DMS 273 treated with DMSO at 0.1 percent for 48 hours (cell line): ENCODE measurements around the gene SBF2.
"Not testable (repeated sequence)": the region's sequence is repeated elsewhere in the genome, so short reads cannot be mapped to it uniquely, and the experiment has no call there.

Experiments used
- DNase-seq: peaks from one replicate; lab custom pipeline; 2025; lab: John Stamatoyannopoulos, UW

SBF2 gene

DNA sequence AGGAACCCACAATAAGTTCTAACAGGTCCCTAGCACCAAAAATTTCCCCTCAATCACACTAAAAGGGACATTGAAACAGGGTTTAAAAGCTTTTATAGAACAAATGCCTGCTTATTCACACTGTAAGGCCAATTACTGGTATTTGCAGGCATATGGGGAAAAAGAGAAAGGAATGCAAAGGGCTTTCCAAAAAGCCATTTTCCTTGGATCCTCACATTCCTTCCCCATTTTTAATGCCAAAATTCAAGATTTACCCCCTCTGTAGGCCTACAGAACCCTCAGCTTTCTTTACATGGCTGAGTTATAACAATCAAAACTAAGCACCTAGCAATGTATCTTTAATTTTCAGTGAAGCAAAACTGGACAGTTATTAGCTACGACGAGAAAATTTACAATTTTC is 102.0 kb downstream of the SBF2 start:
- DNase-seq, result no peak

- DNase-seq, result no peak
Measured at GRCh38 chr11:10181811-10182210, 112.2 kb downstream of the SBF2 start.

- no peak for DNase-seq
Measured at GRCh38 chr11:10164621-10165020, 129.4 kb downstream of the SBF2 start.

GRCh38 chr11:10162222-10162621 is 131.8 kb downstream of the SBF2 start:
- DNase-seq, result no peak

DNA sequence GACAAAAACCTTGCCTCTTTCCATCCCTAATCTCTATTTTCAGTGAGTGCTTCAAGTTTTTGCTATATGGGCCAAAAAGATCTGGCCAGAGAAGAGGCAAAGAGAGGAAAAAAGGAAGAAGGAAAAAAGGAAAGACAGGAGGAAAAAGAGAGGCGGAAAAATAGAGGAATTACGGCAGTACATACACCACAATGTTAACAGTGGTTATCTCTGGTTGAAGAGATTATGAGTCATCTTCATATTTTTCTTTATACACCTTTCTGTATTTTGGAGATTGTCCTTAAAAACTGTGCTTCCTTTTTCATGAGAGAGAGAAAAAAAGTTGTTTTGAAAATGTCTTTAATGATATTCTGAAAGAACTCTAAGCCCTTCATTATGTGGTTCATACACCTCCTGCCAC is 133.7 kb downstream of the SBF2 start:
- DNase-seq, result no peak

DNA sequence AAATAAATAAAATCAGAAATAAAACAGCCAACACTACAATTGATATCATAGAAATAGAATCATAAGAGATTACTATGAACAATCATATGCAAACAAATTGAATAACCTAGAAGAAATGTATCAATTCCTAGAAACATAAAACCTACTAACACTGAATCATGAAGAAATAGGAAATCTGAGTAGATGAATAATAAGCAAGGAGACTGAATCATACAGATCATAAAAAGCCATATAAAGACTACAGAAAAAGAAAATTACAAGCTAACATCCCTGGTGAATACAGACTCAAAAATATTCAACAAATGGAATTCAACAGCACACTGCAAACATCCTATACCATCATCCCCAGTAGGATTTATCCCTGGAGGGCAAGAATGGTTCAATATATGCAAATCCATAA is 135.6 kb downstream of the SBF2 start:
- DNase-seq, result no peak

DNA sequence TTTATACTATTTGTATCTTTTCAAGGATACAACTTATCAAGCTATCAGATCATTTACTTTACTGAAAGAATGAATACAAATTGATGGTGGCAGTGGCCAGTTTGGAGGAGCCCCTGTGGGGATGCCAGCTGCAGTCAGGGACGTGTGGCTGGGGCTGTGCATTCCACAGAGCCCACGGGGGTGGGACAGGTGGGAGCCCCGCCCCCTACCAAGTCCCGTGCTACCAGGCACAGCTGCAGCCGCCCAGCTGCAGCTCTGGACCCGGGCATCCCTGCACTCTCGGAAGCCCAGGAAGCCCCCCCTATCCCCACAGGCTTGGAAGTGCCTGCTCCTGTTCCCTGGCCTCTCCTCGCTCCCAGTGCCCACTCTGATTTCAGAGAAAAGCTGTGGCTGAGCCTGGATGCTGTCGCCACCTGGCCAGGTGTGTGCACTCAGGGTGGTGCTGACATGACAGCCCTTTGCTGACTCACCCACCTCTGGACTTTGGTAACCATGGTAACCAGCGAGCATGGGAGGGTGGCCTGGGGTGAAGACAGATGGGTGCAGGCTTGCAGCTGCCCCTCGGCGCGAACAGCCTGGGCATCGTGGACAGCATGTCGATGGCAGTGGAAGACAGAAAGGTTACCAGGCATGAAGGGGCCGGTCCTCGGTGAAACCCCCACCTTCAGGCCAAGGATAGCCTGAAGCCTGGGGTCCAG is 138.1 kb downstream of the SBF2 start:
- no peak for DNase-seq

GRCh38 chr11:10150800-10151199 is 143.2 kb downstream of the SBF2 start:
- no peak for DNase-seq

- no peak for DNase-seq
Measured at GRCh38 chr11:10149553-10149952, 144.5 kb downstream of the SBF2 start.

GRCh38 chr11:10147195-10147594 is 146.8 kb downstream of the SBF2 start:
- no peak for DNase-seq

- no peak for DNase-seq
Measured at GRCh38 chr11:10144954-10145353, 149.1 kb downstream of the SBF2 start.

GRCh38 chr11:10139656-10140055 is 154.4 kb downstream of the SBF2 start:
- no peak for DNase-seq

DNA sequence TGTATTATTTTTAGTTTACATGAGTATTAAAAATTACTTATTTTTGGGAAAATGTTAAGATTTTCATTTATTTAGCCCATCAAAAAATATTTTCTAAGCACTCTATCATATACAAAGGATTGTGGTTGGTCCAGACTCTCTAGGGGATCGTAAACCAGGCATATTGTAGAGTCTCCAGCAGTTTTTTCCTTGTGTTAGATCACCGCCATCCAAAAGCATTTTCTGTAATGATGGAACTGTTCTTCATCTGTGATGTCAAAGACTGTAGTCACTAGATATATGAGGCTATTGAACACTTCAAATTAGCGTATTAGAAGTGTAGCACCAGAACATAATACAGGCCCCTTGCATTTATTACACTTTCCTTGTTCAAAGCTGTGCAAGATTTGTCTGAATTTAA is 154.9 kb downstream of the SBF2 start:
- DNase-seq, result no peak

DNA sequence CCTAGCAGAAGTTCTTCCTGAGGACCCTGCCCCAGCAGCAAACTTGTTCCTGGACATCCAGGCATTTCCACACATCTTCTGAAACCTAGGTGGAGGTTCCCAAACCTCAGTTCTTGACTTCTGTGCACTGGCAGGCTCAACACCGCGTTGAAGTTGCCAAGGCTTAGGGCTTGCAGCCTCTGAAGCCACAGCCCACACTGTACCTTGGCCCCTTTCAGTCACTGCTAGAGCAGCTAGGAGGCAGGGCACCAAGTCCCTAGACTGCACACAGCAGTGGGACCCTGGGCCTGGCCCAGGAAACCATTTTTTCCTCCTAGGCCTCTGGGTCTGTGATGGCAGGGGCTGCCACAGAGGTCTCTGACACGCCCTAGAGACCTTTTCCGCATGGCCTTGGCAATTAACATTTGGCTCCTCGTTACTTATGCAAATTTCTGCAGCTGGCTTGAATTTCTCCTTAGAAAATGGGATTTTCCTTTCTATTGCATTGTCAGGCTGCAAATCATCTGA is 159.0 kb downstream of the SBF2 start:
- DNase-seq, result no peak

GRCh38 chr11:10134226-10134625 is 159.8 kb downstream of the SBF2 start:
- not testable (repeated sequence) for DNase-seq

DNA sequence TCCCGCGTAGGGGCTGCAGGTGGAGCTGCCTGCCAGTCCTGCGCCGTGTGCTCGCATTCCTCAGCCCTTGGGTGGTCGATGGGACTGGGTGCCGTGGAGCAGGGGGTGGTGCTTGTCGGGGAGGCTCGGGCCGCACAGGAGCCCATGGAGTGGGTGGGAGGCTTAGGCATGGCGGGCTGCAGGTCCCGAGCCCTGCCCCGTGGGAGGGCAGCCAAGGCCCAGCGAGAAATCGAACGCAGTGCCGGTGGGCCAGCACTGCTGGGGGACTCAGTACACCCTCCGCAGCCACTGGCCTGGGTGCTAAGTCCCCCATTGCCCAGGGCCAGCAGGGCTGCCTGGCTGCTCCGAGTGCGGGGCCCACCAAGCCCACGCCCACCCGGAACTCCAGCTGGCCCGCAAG is 160.8 kb downstream of the SBF2 start:
- DNase-seq, result not testable (repeated sequence)

GRCh38 chr11:10130875-10131274 is 163.1 kb downstream of the SBF2 start:
- DNase-seq, result no peak

DNA sequence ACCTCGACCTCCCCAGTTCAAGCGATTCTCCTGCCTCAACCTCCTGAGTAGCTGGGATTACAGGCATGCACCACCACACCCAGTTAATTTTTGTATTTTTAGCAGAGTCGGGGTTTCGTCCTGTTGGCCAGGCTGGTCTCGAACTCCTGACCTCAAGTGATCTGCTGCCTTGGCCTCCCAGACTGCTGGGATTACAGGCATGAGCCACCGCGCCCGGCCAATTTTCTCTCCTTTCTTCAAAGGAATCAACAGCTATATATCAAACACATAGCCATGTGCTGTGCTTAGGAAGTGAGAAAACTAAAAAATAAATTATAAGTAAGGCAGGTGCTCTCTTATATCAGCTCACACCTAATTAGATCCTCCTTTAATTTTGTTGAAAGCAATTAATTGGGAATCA is 164.8 kb downstream of the SBF2 start:
- not testable (repeated sequence) for DNase-seq

- DNase-seq, result no peak
Measured at GRCh38 chr11:10125522-10126133, 168.4 kb downstream of the SBF2 start.

DNA sequence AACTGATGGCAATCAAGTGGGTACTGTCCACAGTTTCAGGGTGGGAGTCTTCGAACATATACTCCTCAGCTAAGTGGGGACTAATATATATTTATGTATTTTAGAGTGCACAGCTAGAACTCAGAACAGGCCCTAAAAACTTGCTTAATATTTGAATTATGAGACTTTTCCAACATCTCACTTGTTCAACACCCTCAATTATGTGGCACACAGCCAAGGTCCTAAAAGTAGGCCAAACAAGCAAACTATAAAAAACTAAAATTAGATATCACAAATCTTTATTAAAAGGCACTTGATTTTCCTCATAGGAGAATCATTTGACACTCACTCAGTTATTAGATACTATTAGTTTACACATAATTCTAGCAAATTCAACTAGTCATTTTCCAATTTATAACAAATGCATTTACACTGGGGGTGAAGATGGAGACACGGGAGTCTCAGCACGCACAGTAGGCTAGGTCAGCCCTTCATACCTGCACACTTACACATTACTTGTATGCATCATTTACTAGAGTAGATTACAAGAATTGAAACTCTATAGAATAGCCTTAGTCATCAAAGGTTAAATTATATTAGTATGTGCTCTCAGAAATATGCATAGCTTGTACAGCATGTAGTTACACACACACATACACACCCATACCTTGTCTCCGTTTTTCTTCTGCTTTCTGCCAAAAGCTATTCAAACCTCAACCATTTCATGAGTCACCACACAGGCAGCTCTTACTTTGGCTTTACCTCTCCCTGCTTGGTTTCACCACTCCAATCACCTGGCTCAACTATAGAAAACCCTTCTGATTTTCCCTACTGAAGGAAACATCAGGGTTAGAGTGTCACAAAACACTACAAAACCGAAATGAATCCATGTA is 171.5 kb downstream of the SBF2 start:
- no peak for DNase-seq

DNA sequence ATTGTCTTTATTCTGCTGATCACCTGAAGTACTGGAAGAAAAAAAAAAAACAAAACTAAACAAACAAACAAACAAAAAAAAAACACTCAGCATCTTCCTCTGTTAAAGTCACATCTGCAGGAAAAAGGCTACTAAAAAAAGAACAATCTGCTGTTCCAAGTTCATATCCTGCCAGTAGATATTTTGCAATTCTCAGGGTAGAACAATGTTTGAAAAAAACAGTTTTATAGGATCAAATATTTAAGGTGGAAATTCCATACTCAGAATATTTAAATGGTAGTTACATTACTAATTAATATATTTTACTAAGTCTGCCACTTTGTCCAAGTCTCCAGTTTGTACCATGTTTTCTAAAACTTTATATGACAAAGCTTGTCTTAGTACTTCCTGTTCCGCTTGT is 175.2 kb downstream of the SBF2 start:
- DNase-seq, result no peak

DNA sequence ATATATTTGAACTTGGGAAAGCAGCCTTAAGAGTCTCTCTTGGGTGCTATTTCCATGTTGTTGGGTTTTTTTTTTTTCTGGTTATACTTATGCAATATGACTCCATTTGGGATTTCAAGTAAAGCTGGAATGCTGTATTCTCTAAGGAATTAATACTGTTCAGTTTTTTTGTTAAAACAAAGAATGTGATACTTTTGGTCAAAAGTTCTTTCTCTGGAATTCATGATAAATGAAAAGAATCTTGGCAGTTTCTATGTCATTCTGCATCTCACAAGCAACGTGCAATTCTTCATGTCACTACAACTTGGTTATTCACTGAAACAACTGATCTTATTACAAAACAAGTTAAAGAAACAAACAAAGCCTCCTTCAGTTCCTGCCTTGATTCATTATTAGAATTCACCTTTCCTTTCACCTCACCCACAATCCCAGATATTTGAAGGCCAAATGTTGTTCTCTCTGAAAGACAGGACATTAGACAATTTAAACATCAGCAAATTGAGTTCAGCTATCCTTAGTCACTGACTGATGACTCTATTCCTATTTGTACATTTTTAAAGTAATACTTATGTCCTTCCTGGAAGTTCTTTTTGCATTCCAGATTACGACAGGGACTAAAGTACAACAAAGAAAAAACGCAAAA is 176.2 kb downstream of the SBF2 start:
- DNase-seq, result no peak
